ENCODE results near the gene LIFR.

GRCh38 chr5:38563624-38564023, 7.2 kb upstream of the LIFR start:
- TF ChIP-seq CTCF (IDR thresholded peaks at IDR 0.05) (no peak), POLR2A (IDR thresholded peaks at IDR 0.05) (no peak)

All from body of pancreas (tissue), 4 donors.